SU-DHL-6 (cell line): ENCODE results near the gene CHRFAM7A.
"Not testable (repeated sequence)": the region's sequence is repeated elsewhere in the genome, so short reads cannot be mapped to it uniquely, and the experiment has no call there.

Experiments used
- EZH2phosphoT487 ChIP-seq: fragments of 200-600 bp; sonication (generic), shearing (Covaris generic); conservative IDR thresholded peaks from 2 replicates; pipeline ENCODE4 v1.6.1; 2018; ENCODE audit warnings: mild to moderate bottlenecking, antibody characterized with exemption, low read length, moderate library complexity, mixed read lengths
- TF ChIP-seq, protein P1 (sequence below): fragments of 200-600 bp; sonication (generic); IDR thresholded peaks from one replicate; pipeline ENCODE4 v1.5.1; 2017; ENCODE audit warnings: antibody characterized with exemption, mild to moderate bottlenecking, low read length, moderate library complexity; ENCODE audit not compliant: insufficient read depth, poor library complexity, severe bottlenecking

DNA sequence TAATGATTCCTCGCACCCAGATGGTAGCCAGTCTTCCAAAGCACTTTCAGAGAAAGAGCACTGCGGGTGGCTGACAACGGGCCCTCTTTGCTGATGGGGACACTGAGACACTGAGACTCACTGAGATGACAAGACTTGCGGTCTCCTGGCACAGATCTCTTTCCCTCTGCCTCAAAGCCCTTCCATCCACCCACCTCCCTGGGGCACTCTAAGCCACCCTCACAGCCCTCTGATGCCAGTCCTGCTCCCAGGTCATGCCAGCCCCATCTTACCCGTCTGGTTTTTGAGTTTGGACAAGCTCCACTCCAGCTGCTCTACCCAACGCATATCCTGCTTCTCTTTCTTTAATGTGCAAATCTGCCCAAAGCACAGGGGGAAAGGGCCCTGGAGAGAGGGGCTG lies 14.3 kb upstream of the CHRFAM7A start:
- TF ChIP-seq, protein P1, sequence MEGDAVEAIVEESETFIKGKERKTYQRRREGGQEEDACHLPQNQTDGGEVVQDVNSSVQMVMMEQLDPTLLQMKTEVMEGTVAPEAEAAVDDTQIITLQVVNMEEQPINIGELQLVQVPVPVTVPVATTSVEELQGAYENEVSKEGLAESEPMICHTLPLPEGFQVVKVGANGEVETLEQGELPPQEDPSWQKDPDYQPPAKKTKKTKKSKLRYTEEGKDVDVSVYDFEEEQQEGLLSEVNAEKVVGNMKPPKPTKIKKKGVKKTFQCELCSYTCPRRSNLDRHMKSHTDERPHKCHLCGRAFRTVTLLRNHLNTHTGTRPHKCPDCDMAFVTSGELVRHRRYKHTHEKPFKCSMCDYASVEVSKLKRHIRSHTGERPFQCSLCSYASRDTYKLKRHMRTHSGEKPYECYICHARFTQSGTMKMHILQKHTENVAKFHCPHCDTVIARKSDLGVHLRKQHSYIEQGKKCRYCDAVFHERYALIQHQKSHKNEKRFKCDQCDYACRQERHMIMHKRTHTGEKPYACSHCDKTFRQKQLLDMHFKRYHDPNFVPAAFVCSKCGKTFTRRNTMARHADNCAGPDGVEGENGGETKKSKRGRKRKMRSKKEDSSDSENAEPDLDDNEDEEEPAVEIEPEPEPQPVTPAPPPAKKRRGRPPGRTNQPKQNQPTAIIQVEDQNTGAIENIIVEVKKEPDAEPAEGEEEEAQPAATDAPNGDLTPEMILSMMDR = not testable (repeated sequence)
- TF ChIP-seq EZH2phosphoT487 = not testable (repeated sequence)
